MCF 10A (cell line): ENCODE results near the gene CA9. TPM values are rescaled to one million over a fixed set of nuclear protein-coding genes. Genes with fewer than 3 reads are reported as not detected.

ENCODE experiments used
- BruUV-seq: library from RNA; stranded (reverse); fragments of 400-500 nt; replicated peaks from 2 replicates; lab custom pipeline; 2021; lab: Mats Ljungman, UMichigan
- CTCF ChIA-PET: fragments of 300-600 bp; sonication (Branson Sonifier 250); formaldehyde crosslinking; extraction: SDS; loops from one replicate; lab custom pipeline; 2021; ENCODE audit warnings: antibody characterized with exemption, inconsistent platforms; lab: Yijun Ruan, JAX
- POLR2A ChIA-PET: fragments of 300-600, 350-650 bp; sonication (Branson Sonifier 250); formaldehyde crosslinking; extraction: SDS; loops from one replicate; lab custom pipeline; 2020; ENCODE audit warnings: antibody characterized with exemption, inconsistent platforms; lab: Yijun Ruan, JAX
- DNase-seq: peaks from one replicate; pipeline ENCODE4 v3.0.0-alpha.2; 2018; ENCODE audit not compliant: unreplicated experiment
- H3K27ac Mint-ChIP-seq: one replicate; pipeline ENCODE4 v1.8.0; 2022; ENCODE audit warnings: mild to moderate bottlenecking, low read depth, mixed read lengths; ENCODE audit not compliant: unreplicated experiment
- H3K27me3 Mint-ChIP-seq: one replicate; pipeline ENCODE4 v1.8.0; 2022; ENCODE audit warnings: mixed read lengths; ENCODE audit not compliant: insufficient read depth, unreplicated experiment
- H3K36me3 Mint-ChIP-seq: one replicate; pipeline ENCODE4 v1.8.0; 2022; ENCODE audit warnings: mild to moderate bottlenecking, moderate library complexity, mixed read lengths; ENCODE audit not compliant: insufficient read depth, unreplicated experiment
- H3K4me1 Mint-ChIP-seq: one replicate; pipeline ENCODE4 v1.8.0; 2022; ENCODE audit warnings: mixed read lengths; ENCODE audit not compliant: insufficient read depth, unreplicated experiment
- H3K4me3 Mint-ChIP-seq: one replicate; pipeline ENCODE4 v1.8.0; 2022; ENCODE audit warnings: mild to moderate bottlenecking, moderate library complexity, mixed read lengths; ENCODE audit not compliant: unreplicated experiment
- H3K9me3 Mint-ChIP-seq: one replicate; pipeline ENCODE4 v1.8.0; 2022; ENCODE audit warnings: mixed read lengths; ENCODE audit not compliant: unreplicated experiment
- CTCF ChIP-seq: fragments of 200-600 bp; IDR thresholded peaks from one replicate; pipeline ENCODE4 v1.8.0; 2022; ENCODE audit warnings: antibody characterized with exemption, mild to moderate bottlenecking; ENCODE audit not compliant: unreplicated experiment
- intact Hi-C: fragments of 100-400 bp; cut with micrococcal nuclease; formaldehyde crosslinking; loops from 2 replicates; pipeline ENCODE4 v1.14.1; 2022
- microRNA-seq: library from miRNA; unstranded; fragments of <30 nt; microRNA quantifications from one replicate; pipeline ENCODE4 v1.2.0, GENCODE V29; 2022
- total RNA-seq: library from RNA; stranded (reverse); gene quantifications from 2 replicates; pipeline ENCODE4 v1.2.3, GENCODE V29; 2022

CA9 gene
- total RNA-seq, 1 experiment from 2014 or later: not detected

DNA sequence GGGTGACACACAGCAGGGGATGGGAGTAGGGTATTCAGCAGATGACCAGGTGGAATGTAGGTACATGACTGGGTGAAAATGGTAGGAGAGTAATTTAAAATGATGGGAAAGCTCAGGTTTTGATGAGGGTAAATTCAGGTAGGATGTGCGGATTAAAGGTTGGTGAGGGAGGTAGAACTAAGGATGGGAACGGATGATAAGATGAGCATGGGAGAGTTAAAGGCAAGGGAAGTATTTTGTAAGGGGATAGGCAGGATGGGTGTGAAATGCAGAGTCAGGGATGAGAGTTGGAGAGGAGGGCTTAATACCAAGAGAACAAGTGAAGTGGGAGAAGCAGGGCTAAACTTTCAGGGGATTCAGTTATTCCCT lies 56.7 kb downstream of the CA9 start:
- Mint-ChIP-seq H3K27ac (no peak overlapping the region), H3K36me3 (peaks cover 30% of the 10 kb centered on the region), H3K27me3 (no peaks in the 10 kb centered on the region), H3K4me1 (peaks cover 27% of the 10 kb centered on the region), H3K4me3 (no peak overlapping the region), H3K9me3 (no peaks in the 10 kb centered on the region)
- intact Hi-C loops: loop anchor here (5.0 kb wide), 2 partner anchors 57 to 618 kb away; no protein-coding TSS in a partner anchor
- TF ChIP-seq CTCF: no peak
- CTCF ChIA-PET: interaction anchor here (0.6 to 10.3 kb wide), 21 partner anchors 9 to 1522 kb away, joined by 3 to 150 read pairs (median 4); partner anchors contain the start of genes ARHGEF39, CCDC107, GBA2 and RGP1
- DNase-seq: no peak
- POLR2A ChIA-PET: interaction anchor here (0.6 to 15.0 kb wide), 16 partner anchors 8 to 650 kb away, joined by 3 to 284 read pairs (median 12); partner anchors contain the start of genes ARHGEF39, CCDC107, GBA2 and HRCT1
- no TSS peak for BruUV-seq

Small RNAs within 50 kb of the gene (microRNA-seq; reads per million reads assigned to microRNA genes)
- 0.40 reads per million for gene MIR6852

Other genes with a start within 250 kb of the CA9 start
- 27.8 and 30.5 TPM in 2 replicates for gene RUSC2, start 183.8 kb upstream of the CA9 start, total RNA-seq
- 32.1 and 41.9 TPM in 2 replicates for gene TESK1, start 68.7 kb upstream of the CA9 start, total RNA-seq
- 1.6 and 1.8 TPM in 2 replicates for gene CD72, start 55.5 kb upstream of the CA9 start, total RNA-seq
- not detected in 2 replicates for gene SIT1, start 23.0 kb upstream of the CA9 start, total RNA-seq
- gene RMRP, start 15.9 kb upstream of the CA9 start, total RNA-seq: 13,245 and 17,503 TPM in 2 replicates
- 10.6 and 12.5 TPM in 2 replicates for gene CCDC107, start 15.6 kb upstream of the CA9 start, total RNA-seq
- 2.9 and 5.1 TPM in 2 replicates for gene ARHGEF39, start 8.7 kb upstream of the CA9 start, total RNA-seq
- gene TPM2, start 16.0 kb downstream of the CA9 start, total RNA-seq: 161 and 207 TPM in 2 replicates
- gene TLN1, start 58.3 kb downstream of the CA9 start, total RNA-seq: 224 and 256 TPM in 2 replicates
- 58.7 and 66.2 TPM in 2 replicates for gene CREB3, start 58.7 kb downstream of the CA9 start, total RNA-seq
- gene GBA2, start 75.3 kb downstream of the CA9 start, total RNA-seq: 51.3 and 55.2 TPM in 2 replicates
- 33.8 and 35.8 TPM in 2 replicates for gene RGP1, start 75.4 kb downstream of the CA9 start, total RNA-seq
- not detected in 2 replicates for gene MSMP, start 80.3 kb downstream of the CA9 start, total RNA-seq
- 5.7 and 10.0 TPM in 2 replicates for gene NPR2, start 117.7 kb downstream of the CA9 start, total RNA-seq
- gene SPAG8, start 138.3 kb downstream of the CA9 start, total RNA-seq: 0.37 and 1.1 TPM in 2 replicates
- gene HINT2, start 141.1 kb downstream of the CA9 start, total RNA-seq: 45.4 and 48.2 TPM in 2 replicates
- gene FAM221B, start 154.8 kb downstream of the CA9 start, total RNA-seq: not detected in 2 replicates
- 4.6 and 7.0 TPM in 2 replicates for gene TMEM8B, start 155.3 kb downstream of the CA9 start, total RNA-seq
- not detected in 2 replicates for gene OR13J1, start 196.5 kb downstream of the CA9 start, total RNA-seq
- gene HRCT1, start 232.3 kb downstream of the CA9 start, total RNA-seq: 4.4 and 6.0 TPM in 2 replicates
- gene SPAAR, start 235.6 kb downstream of the CA9 start, total RNA-seq: 0.27 and 0.72 TPM in 2 replicates